GM19468 (cell line): ENCODE data around the gene NTMT1.

Experiments used
- ATAC-seq: cut with Tn5 transposase; IDR thresholded peaks from one replicate; pipeline ENCODE4 v1.9.1; 2021; ENCODE audit warnings: mild to moderate bottlenecking, moderate library complexity, moderate number of reproducible peaks; ENCODE audit not compliant: unreplicated experiment; ENCODE audit errors: extremely low read depth

The NTMT1 gene

DNA sequence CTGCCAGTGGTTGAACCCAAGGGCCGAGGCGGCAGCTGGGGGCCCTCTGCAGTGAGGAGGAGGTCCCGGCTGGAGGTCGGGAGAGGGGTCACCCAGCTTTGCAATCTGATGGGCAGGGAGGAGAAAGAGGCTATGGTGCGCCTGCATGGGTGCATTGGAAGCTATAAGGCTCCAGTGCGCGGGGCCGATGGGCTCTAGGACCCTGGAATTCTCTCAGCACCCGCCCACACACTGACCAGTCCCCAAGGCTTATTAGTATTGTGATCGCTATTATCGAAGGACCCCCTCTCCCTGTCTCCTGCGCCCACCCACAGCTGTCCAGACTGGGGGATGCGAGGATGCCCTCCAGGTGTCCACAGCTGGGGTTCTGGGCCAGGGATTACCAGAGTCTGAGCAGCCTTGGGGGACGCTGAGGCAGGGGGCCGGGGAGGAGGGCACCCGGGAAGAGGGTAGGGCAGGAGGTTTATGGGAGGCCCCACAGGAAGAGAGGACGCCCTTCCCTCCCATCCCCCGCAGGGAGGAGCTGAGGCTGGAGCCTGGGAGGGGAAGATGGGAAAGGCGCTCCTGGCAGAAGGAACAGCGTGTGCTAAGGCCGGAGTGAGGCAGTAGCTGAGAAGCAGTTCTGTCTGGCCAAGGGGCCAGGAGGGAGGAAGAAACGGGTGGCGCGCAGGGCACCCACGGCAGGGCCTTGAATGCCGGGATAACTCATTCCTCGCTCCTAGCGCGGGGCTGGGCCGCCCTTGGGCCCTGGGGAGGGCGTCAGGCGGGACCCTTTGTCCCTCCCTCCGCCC, 29.2 kb upstream of the NTMT1 start:
- no peak for ATAC-seq

DNA sequence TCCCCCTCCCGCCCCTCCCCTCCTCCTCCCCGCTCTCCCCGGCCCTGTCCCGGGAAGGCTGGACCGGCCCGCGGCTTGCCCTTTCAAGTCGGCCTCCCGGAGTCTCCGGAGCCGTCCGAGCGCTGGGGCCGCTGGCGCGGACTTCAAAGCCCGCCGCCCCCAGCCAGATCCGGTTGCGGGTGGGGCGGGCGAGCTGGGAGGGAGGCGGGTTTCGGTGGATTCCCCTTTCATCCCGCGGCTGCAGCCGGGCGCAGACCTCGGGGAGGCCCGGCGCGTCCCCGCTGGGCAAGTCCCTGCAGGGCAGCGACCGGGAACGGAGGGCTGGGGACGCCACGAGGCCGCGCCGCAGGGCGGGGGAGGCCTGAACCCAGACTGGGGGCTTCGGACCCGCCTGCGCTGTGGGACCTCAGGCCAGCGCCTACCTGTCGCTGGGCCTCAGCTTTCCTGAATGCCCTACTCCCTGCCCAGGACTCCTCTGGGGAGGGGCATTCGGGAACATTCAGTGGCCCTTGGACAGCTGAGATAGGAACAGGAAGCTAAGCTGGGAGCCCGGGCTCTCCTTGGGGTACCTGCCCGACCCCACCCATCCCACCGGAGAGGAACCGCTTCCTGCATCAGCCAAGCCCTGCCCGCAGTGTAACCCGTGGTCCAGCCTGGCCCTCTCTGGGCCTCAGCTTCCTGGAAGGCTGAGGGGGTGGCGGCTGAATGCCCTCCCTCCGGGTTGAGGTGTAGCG, 28.4 kb upstream of the NTMT1 start:
- no peak for ATAC-seq

DNA sequence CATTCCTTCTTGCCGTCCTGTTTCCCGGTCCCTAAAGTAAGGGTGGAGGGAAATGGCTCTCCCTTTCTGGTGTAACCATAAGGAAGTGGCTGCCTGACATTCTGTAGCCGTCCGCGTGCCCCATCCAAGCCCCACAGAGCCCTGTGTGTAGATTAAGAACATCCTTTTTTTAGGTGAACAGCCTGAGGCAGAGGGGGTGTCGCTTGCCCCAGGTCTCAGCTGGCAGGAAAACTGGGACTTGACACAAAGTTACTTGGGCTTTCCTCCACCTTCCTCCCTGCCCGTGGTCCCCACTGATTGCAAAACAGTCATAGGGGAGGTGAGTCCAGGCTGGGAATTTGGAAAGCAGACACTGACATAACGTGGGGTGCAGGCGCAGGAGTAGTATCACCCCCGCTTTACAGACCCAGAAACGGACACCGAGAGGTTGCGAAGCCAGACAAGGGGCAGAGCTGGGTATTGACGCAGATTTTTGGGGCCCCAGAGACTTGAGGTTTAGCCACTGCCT, 27.8 kb upstream of the NTMT1 start:
- ATAC-seq: no peak

DNA sequence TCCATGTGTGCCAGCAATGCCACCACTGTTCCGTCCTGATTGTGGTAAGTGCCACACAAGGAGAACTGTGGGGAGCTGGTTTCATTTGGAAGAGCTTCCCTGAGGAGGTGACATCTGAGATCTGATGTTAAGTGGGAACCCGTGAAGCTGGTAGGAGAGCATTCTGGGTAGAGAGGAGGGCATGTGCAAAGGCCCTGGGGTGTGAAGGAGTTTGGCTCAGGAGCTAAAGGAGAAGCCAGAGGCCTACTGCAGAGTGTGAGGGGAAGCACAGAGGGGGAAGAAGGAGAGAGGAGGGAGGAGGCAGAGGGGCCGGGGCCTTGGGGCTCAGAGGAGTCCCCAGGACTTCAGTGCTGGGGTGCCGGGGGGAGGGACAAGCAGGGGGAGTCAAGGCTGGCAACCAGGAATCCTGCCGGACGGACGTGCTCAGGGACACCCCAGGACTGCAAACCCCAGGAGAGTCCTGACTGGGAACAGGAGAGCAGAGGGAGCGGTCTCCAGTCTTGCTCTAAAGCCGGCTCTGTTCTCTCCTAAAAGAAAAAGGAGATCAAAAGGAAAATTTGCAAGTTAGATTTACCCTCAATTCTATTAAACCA, 24.8 kb upstream of the NTMT1 start:
- ATAC-seq: no peak

DNA sequence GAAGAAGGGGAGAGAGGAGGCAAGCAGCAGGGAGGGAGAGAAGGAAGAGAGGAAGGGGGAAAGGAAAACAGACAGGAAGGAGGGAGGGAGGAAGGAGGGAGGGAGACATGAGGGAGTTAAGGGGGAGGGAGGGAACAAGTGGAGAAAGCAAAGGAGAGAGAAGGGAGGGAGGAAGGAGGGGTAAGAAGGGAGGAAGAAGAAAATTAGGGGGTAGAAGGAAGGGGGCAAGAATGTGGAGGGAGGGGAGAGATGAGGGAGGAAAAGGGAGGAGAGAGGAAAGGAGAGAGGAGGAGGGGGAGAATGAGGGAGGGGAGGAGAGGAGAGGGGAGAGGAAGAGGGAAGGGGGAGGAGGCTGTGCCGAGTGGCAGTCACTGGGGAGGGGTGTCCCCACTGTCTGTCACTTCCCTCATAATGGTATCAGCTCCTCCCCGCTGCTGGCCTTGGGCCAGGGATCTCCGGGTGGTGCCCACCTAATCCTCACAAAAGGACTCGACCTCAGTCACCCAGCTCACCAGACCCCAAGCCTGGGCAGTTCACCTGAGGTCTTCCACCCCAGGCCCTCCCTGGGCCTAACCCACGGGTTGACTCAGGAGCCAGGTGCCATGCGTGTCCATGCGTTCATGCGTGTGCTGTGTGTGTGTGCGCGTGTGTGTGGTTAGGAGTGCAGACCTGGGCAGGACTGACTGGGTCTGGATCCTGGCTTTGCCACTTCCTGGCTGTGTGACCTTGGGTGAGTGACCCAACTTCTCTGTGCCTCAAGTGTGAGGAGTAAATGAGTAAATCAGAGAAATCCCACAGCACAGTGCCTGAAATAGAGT, 23.2 kb upstream of the NTMT1 start:
- ATAC-seq: no peak

DNA sequence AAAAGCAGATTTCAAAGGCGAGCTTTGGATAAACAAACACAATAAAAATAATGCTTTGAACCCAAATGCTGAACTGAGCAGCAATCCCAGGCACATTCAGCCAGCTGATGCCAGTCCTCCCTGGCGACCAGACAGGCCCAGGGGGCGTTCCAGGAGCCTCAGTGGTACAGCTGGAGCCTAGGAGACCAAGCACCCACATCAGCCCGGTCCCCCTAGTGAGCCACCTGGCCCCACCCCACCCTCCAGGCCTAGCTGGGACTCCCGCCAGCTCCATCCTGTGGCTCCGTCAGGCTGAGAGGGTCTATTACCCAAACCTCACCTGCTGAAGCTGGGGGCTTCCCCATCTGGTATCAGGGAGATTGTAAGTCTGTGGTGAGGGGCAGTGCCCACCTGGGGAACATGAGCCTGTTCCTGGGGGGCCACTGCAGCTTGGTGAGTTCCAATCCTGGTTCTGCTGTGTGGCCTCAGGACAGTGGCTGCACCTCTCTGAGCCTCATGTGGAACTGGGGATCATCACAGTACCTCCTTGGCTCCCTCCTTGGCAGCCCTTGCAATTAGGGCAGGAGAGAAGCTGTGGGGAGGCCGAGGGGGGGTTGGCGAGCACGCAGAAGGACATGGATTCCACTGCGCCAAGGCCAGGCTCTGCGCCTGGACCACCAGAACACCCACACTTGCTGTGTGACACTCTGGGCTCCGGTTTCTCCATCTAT, 21.8 kb upstream of the NTMT1 start:
- ATAC-seq: no peak

DNA sequence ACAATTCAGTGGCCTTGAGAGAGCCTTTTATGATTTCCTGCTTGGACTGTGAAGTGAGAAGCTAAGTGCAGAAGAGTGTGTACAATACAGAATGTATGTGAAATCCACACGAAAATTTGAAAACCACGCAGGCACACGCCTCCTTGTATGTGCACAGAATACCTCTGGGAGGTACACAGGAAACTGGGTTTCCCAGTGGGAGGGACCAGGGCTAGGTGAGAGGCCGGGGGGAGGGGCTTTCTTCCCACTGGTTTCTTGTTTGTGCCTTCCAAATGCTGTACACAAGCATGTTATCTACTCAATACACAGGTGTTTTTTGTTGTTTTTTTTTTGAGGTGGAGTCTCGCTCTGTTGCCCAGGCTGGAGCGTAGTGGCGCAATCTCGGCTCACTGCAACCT, 21.2 kb upstream of the NTMT1 start:
- no peak for ATAC-seq

DNA sequence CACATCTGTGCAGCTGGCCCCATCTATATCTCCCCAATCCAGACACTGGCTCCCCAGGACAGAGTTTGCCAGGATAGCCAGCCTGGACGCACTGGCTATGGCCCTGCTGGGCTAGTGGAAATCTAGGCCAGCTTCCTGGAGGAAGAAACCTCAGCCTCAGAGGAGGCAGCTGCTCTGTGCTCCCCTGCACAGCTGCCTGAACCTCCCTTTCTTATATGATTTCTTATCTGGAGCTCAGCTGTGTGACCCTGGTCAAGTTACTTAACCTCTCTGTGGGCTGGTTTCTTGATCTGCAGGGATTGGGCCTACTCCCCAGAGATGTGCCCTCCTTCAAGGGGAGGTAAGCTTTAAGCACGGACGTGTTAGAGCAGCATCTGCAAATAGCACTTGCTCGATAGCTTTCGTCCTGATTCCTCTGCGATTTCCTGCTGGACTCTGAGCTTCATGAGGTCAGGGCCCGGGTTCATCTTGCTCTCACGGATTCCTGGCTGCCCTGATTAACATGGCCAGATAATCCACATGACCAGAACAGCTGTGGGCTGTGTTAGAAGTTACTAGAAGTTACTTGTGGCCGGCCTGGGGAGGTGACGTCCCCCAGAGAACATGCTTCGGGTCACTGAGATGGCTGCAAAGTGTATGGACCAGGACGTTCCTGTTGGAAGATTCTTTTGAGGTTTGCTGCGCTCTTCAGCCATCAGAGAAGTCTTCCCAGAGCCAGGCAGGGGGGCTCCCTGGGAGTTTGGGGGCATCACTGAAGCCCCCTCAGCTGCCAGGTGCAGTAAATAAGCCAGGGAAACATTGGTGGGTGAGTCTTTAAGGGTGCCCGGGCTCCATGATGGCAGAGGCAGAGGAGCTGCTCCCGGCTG, 19.6 kb upstream of the NTMT1 start:
- no peak for ATAC-seq

DNA sequence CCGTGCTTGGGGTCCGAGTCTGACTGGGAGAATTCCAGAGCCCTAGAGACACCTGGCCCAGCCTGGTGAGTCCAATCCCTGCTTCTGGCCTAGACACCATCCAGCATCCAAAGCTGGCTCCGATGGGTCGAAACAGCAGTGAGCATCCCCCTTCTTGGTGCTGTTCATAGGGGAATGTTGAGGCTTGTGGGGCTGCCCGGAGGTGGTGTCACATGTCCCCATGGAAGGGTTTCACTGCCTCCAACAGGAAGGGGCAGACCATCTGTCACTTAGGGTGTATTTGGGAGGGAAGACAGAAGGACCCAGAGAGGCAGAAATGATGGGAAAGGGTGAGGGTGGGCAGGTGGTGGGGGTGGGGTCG, 19.0 kb upstream of the NTMT1 start:
- no peak for ATAC-seq

DNA sequence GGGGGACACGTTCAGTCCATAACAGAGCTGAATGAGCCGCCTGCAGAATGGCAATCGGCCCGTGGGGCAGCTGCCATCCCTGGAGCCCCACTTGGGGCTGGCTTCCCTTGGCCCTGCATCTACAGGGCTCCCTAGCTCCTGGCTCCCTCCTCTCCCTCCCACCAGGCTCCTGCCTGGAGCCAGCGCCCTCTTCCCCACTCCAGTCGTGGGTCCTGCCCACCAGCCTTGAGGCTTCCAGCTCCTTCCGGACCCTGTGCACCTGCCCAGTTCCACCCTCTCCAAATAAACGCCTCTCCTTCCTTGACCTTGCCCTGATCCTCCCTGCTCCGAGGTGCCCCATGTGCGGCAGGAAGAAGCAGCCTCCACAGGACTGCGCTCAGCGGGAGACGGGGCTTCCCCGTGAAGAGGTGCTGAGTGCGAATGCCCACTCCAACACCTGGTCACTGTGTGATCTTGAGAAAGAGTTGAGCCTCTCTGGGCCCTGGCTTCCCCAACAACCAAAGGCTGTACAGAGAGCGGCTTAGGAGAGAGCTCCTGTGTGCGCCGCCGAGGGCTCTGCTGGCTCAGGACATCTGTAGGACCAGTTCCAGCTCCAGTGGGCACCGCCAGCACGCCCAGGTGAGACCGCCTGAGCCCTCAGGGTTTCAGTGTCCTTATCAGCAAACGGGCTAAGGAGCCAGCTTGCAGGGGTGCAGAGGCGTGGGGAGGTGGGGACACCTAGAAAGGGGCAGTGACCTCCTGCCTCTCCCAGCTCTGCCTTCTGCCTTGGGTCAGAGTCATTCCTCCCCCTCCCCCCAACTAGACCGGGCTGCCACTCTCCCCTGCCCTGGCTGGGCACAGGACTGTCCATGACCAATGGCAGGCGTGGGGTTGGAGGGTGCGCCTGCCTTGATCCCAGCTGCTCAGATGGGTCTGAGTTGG, 17.1 kb upstream of the NTMT1 start:
- no peak for ATAC-seq

DNA sequence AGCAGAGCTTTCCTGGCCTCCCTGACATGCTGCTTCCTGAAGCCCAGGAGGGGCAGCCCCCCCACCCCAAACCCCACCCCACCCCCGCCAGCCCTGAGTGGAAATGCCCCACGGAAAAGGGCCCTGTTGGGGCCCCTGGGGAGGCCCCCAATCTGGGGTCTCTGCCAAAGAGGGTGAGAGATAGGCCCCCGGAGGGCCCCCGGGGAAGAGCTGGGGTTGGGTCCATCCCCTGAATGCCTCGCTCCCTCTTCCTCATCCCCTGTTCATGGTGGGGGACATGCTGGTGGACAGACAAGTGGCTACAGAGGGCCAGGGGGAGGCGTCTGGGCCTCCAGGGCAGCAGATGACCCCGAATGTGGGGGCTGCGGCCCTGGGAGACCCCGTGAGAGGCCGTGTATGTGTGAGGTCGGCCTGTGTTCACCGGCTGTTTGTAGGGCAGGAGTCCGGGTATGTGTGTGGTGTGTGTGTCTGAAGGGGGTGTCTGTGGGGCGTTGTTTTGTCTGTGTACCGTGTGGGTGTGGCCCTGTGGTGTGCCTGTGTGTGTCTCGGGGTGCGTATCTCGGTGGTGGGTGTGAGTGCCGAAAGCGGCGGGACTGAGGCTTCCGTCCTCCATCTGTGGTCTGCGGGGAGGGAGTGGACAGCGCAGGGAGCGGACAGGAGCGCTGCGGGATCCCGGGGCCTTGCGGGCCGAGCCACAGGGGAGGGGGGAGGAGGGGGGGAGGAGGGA, 16.3 kb upstream of the NTMT1 start:
- no peak for ATAC-seq

DNA sequence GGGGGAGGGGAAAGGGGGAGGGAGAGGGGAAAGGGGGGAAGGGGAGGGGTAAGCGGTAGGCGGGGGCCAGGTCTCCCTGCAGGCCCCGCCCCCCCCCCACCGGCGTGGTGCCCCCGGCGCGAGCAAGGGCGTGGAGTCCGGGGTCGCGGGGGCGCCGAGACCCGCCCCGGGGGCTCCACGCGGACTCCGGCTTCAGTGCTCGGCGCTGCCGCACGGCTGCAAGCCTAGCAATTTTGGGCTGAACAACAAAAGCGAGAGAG, 15.8 kb upstream of the NTMT1 start:
- ATAC-seq: no peak

DNA sequence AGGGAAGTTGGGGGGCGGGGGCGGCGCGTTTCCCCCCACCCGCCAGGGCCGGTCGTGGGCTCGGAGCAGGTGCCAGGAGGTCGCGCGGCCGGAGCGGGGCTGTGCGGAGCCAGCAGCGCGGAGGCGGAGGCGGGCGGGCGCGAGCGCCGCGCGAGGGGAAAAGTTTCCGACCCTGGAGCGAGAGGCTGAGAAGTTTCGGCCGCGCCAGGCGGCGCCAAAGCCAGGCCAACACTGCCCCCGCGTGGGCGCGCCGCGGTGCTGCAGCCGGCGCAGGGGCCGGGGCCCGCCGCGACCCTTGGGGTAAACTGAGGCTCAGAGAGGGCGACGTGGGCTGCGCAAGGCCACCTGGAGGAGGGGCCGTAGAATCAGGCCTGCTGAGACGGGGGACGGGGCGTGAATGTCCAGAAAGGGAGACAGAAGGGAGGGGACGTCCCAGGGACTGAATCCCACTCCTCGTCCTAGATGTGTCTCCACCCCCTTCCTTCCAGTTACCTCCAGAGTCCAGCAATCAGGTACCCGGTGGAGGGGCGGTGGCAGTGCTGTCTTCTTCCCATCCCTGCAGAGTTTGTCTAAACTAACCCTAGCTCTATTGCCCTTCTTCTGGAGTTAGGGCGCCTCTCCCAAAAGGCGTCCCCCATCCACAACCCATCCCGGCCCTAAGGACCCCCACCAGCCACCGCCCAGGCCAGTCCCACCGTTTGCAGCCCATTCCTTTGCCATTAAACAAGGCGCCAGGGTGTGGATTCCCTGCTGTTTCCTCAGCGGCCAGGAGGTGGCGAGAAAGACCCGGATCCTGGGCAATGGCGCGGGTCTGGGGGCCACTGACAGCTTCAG, 15.3 kb upstream of the NTMT1 start:
- ATAC-seq: no peak

DNA sequence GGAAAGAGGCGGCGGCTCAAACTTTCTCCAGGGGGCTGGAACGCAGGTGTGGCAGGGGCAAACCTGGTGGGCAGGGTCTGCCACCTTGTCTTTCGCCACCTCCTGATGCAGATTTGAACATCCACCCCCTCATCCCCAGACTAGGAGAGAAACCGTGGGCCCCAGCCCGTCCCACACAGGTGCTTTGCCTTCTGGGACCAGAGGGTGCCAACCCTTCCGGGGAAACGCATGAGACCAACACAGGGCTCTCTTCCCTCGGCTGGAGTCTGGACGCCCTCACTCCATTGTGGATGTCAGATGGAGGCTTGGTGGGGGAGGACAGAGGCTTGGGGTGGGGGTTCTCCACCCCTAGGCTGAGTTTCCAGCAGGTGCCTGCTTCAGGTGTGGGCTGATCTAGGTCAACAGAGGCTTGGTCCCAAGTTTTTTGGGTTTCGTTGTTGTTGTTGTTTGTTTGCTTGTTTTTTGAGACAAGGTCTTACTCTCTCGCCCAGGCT, 14.6 kb upstream of the NTMT1 start:
- ATAC-seq: no peak

DNA sequence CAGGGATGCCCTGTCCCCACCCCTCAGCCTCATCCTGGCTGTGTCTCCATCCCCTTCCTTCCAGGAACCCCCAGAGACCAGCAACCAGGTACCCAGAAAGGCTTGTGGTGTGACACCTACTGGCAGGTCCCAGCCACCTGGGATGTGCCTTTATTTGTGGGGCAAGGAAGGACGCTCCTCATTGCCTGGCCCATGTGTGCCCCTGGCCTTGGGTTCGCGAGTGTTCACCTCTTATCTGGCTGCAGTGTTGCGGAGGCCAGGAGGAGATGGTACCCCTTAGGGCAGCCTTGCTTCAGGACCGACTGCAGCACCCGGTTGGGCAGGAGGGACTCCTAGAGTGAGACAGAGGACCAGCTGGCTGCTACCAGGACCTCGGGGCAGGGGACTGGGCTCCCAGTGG, 13.8 kb upstream of the NTMT1 start:
- no peak for ATAC-seq

DNA sequence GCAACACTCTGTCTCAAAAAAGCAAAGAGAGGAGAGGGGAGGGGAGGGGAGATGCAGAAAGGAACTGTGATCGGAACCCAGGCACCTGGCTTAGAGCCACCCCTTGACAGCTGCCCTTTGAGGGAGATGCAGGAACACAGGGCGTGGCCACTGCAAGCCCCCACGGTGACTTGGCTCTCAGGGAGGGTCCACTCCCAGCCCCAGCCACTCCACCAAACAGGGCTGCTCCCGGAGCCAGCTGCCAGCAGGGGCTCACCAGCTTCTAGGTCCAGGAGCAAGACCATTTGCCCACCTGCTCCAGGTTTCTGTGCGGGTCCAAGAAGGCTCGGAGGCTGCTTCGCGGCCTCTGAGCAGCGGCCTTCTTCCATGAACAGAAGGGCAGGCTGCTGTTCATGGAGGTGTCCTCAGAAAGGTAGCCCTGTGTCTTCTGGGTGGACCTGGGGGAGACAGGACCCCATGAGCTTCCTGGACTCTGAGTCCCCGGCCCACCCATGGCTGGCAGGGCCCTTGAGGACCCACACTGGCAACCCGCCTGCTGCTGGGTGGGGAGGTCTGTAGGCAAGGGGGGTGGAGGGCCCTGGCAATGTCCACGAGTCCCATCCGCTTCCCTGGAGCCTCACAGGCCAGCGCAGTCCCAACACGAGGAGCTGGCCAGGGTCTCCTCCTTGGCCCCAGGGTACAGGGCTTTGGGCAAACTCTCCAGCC, 13.0 kb upstream of the NTMT1 start:
- no peak for ATAC-seq
